GM21360 (cell line): ENCODE data around the gene INPP5D.
"Not testable (repeated sequence)": the region's sequence is repeated elsewhere in the genome, so short reads cannot be mapped to it uniquely, and the experiment has no call there.

Experiments
- ATAC-seq: cut with Tn5 transposase; IDR thresholded peaks from one replicate; pipeline ENCODE4 v1.9.1; 2021; ENCODE audit warnings: mild to moderate bottlenecking, moderate library complexity; ENCODE audit not compliant: unreplicated experiment

Gene INPP5D

DNA sequence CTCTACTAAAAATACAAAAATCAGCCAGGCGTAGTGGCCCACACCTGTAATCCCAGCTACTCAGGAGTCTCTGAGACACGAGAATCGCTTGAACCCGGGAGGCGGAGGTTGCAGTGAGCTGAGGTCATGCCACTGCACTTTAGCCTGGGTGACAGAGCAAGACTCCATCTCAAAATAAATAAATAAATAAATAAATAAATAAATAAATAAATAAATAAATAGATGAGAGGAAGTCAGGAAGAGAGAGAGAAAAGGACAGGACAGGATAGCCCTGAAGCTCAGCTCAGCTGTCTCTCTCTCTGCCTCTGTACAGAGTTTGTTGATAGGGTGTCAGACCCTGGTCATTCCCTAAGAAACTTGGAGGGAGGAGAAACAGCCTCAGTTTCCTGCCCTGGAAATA lies 140.6 kb downstream of the INPP5D start:
- ATAC-seq: not testable (repeated sequence)

DNA sequence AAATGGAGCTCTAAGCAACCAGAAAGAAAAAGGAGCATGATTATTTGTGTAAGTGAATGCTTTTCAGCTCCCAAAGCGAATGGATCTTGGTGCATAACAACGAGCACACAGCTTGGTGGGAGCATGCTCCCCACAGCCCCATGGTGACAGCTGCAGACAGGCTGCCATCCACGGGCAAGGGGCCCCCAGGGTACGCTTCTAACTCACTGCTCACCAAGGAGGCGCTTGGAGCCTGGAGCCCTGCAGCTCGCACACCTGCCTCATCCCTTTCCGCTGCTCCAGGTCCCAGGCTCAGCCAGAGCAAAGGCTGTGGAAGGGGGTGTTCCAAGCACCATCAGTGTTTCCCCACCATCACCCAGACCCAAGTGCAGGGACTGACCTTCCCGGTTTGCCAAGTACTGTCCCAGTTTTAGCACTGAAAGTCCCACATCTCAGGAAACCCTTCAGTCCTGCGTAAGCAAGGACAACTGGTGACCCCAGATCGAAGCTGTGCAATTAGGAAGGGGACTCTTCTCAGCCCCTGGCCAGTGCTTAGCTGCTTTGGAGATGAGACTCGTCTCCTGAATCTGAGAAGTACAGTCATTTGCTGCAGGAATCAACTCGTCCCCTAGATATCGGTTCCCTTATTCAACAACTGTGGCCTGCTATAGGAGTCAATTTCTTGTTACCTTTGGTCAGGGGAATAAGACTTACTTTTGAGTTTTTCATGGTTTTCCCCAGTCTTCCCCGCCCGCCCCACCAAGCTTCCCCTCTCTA lies 141.3 kb downstream of the INPP5D start:
- no peak for ATAC-seq

DNA sequence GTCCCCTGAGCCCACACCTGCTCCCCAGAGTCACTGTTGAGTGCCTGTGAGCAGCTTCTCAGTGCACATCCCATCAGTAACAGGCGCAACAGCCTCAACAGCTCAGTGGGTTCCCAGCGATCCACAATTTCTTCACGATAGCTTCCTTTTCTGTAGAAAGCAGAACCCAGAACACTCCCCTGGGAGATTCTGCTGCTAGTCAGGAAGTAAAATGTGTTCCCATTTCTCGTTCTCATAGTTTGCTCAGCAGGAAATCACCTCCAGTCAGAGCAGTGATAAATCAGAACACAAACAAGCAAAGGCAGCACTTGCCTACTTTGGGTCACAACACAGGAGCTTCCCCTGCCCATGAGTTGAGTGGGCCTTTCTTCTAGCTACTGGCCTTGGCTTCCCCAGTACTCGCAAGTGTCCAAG lies 142.4 kb downstream of the INPP5D start:
- ATAC-seq: no peak

DNA sequence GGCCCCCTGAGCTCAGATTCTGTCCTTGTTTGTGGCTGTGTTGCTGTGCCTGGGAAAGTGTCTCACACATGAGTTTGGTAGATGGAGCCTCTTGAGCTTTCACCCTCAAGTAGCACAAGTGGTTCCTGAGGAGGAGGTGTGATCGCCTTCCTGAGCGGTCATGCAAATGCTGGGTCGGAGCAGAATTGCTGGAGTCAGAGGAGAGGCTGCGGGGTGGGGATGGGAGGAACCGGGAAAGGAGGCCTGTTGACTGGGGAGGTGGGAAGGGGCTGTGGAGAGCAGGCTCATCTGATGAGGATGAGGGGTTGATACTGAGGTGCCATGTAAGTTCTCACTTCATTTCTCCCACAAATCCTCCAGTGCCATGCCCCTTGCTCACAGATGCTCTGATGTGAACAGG lies 142.9 kb downstream of the INPP5D start:
- ATAC-seq: no peak

DNA sequence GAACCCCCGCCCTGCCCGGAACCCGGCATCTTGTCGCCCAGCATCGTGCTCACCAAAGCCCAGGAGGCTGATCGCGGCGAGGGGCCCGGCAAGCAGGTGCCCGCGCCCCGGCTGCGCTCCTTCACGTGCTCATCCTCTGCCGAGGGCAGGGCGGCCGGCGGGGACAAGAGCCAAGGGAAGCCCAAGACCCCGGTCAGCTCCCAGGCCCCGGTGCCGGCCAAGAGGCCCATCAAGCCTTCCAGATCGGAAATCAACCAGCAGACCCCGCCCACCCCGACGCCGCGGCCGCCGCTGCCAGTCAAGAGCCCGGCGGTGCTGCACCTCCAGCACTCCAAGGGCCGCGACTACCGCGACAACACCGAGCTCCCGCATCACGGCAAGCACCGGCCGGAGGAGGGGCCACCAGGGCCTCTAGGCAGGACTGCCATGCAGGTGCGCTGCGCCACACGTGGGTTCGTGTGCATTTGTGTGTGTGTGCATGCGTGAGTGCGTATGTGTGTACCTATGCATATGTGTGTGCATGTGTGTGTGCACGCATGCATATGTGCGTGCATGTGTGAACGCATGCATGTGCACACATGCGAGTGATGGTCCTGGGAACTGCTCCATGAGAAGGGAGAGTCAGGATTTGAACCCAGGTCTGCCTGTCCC lies 144.3 kb downstream of the INPP5D start:
- ATAC-seq: no peak

DNA sequence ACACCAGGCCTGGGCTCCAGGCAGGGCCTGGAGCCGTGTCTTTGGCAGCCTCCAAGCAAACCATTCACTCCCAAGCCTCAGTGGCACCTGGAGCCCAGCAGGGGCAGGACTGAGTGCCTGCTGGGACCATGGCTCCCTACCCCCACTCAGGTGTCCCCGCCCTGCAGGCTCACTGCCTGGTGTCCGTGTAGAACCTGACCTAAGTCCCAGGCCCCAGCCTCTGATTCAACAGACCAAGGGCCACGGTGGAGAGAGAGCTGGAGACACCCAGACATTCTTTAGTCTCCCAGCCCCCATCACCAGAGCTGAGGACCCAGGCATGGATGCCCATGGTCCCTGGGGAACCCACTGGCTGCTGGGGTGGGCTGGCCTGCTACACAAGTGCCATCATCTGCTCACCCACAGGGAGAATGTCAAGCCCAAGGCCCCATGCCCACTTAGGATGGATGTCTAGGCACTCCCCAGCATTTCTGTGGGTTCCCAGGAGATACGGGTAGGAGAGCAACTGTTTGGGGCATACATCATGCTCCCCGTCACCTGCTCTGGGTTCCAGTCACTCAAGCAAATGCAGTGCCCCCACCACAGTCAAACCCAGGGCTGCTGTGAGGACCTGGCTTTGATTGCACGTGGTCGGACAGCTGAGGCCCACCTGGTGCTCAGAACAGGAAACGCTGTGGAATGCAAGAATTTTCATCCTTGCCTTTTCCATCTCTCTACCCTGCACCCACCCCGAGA lies 148.4 kb downstream of the INPP5D start:
- no peak for ATAC-seq

DNA sequence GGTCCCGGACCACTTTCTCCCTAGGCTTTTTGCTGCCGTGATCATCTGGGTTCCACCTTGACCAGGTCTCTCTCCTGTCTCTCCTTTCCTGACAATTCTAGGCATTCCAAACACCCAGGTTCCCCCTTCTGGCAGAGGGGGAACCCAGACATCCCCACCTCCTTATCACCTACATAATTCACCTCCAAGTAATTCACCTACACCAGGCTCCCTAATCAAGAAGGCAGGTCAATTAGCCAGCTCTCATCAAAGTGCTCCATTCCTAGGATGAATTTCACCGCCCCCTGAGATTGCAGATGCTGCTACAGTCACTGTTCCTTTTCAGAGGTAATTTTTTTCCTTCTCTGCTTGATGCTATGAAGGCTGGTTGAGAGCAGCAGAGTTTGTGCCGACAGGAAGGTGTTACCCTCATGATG lies 149.0 kb downstream of the INPP5D start:
- no peak for ATAC-seq

DNA sequence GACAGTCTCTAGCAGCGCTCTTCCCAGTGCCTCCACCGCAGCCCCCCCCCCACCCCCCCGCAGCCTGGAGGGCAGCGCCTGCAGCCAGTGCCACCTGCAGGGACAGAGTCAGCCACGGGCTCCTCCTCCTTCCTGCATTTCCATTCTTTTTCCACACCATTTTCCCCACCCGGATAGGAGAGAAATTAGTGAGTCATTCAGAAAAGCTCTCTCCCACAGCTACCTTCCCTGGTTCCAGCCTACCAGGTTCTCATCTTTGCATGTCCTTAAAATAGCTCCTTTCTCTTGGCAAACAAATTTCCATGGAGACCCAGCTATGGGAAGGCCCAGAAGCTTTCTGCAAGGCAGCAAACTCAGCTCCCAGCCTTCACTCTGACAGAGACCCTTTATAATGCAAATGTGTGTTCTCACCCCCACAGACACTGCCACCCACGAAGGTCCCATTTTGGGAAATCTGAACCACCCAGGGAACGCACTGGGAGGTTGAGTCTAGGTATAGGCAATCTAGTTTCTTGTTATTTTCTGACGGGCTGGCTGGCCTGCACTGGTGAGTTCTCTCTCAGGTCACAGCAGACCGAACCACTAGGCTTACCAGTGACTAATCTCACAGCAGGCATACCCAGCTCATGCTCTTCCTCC lies 149.5 kb downstream of the INPP5D start:
- no peak for ATAC-seq

DNA sequence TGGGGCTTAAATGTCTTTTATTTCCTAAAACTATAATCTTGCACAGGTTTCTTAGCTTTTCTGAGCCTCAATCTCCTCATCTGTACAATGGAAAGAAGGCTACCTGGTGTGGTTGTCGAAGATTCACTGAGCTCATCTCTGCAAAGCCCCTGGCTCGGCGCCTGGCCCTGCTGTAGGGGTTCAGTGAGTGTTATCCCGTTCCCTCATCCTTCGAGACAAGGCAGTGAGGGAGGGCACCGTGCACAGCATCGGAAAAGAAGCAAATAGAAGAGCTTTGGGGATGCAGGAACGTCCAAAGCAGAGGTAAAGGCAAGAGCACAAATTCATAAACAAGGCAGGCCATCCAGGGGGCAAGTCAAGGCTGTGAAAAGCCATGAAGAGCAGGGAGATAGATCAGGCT lies 150.1 kb downstream of the INPP5D start:
- ATAC-seq: no peak

DNA sequence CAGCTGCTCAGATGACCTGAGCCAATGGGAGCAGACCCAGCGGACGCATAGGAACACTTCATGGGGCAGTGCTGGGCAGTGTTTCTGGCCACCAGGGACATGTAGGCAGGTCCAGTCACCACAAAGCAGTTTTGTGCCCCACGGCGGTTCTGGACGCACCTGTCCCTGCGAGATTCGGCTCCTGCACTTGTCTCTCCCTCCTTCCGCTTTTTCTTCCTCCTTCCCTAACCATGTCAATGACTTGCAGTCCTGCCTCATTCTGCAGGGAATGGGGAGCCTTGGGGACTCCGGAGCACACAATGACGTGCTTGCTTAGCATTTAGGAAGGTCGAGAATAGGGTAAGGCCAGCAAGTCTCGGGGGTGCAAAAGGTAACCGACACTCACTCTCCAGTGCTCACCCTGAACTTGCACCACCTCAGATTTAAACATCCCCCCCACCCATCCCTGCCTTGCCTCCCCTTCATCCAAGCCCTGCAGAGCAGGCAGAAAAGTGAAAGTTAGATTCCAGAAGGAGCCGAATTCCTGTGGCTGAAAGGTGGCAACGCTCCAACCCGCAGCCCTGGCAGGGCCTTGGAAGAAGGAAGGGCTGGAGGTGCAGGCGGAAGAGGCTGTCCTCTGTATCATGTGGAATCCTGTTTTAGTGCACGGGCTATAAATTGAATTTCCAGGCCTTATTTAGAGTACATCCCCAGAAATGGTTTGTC lies 150.9 kb downstream of the INPP5D start:
- no peak for ATAC-seq

DNA sequence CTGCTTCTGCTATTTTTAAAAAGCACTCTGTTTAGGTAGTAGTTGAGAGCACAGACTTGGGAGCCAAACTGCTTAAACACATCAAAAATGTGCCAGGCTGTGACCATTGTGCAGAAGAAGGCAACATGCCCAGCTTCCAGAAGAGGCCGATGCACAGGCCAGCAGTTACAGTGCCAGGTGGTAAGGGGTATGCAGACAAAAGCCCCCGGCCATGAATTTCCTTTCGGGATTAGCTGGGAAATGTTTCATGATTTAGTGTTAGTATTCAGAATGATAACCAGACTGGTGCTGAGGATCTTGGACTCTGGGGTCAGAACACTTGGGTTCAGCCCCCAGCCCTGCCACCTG lies 151.4 kb downstream of the INPP5D start:
- no peak for ATAC-seq

DNA sequence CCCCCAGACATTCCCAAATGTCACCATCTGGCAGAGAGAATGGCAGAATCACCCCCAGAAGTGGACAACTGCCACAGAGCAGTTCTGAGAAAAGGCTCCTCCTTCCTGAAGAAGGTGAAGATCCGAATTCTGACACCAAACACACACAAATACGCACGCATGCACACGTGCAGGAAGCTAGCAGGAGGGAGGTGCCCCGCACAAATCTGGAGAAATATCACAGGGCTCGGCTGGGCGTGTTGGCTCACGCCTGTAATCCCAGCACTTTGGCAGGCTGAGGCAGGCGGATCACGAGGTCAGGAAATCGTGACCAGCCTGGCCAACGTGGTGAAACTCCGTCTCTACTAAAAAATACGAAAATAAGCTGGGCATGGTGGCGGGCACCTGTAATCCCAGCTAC lies 152.9 kb downstream of the INPP5D start:
- no peak for ATAC-seq

DNA sequence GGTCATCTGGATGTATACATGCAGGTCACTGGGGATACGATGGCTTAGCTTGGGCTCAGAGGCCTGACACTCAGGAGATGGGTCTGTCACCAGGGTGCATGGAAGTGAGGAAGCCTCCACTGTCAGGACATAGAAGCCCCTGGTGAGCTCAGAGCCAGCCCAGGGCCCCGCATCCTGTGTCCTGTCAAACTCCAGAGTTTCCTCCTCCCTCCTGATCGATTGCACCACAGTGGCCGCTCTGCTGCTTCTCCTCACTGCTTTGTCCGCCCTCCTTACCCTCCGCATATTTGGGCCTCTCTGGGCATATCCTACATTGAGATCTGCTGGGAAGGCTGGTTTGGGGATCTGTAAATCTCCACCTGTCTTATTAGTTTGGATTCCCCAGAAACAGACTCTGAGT lies 153.8 kb downstream of the INPP5D start:
- ATAC-seq: no peak

DNA sequence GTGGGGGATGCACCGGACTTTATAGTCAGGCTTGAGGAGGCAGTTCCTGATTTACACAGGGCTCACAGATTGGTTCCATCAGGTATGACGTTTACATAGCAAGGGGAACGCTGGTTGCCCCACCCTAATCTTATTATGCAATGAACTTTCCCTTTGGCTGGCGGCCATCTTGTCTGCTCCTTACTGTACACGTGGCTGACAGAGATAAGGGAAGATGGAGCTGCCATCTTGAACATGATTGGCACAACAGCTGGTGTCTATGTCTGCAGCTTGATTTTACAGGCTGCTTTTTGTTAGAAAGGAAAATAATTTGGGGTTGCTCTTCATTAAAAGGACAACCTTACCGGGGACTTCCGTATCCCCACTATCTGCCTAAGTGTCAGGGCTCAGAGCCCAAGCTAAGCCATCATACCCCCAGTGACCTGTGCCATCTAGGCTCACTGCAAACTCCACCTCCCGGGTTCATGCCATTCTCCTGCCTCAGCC lies 157.8 kb downstream of the INPP5D start:
- no peak for ATAC-seq

DNA sequence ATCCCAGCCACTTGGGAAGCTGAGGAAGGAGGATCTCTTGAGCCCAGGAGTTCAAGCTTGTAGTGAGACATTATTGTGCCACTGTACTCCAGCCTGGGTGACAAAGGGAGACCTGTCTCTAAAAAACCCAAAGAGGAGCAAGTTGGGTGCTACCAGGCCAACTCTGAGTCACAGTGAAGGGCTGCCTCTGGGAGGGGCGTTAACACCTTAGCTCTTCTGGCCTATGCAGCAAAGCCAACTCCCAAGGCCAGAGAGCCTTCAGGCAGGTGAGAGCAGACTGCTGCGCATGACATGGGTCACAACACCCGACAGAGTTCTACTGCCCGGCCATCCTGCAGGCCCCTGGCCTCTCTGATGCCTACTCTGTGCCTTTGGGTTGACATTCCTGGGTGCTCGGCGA lies 158.7 kb downstream of the INPP5D start:
- no peak for ATAC-seq

DNA sequence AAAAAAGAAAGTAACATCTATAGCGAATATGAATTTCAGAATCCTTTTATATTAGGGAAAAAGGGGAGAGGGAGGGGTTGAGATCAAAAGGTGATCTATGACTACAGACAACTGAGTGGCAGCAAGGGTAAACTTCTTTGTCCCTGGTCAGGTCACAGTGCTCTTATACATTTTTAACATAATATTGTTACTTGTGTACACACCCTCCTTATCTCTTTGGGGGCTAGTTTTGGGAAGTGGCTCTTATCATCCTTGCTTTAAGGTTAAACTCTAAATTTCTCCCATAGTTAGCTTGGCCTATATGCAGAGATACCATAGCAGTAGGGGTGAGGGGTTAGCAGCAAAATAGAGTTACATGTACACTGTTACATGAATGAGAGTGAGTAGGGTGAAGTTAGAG lies 159.7 kb downstream of the INPP5D start:
- no peak for ATAC-seq

DNA sequence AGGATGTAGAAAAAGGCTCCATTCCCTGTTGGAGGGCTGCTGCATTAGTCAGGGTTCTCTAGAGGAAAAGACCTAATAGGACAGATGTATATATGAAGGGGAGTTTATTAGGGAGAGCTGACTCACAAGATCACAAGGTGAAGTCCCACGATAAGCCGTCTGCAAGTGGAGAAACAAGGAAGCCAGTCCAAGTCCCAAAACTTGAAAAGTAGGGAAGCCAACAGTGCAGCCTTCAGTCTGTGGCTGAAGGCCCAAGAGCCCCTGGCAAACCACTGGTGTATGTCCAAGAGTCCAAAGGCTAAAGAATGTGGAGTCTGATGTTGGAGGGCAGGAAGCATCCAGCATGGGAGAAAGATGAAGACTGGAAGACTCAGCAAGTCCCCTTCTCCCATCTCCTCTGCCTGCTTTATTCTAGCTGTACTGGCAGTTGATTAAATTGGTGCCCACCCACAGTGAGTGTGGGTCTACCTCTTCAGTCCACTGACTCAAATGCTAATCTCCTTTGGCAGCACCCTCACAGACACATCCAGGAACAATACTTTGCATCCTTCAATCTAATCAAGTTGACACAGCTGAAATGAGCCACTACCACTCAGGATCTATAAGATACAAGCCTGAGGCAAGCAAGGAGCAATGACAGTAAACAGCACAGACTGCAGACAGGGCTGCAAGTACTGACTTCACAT lies 161.4 kb downstream of the INPP5D start:
- no peak for ATAC-seq

DNA sequence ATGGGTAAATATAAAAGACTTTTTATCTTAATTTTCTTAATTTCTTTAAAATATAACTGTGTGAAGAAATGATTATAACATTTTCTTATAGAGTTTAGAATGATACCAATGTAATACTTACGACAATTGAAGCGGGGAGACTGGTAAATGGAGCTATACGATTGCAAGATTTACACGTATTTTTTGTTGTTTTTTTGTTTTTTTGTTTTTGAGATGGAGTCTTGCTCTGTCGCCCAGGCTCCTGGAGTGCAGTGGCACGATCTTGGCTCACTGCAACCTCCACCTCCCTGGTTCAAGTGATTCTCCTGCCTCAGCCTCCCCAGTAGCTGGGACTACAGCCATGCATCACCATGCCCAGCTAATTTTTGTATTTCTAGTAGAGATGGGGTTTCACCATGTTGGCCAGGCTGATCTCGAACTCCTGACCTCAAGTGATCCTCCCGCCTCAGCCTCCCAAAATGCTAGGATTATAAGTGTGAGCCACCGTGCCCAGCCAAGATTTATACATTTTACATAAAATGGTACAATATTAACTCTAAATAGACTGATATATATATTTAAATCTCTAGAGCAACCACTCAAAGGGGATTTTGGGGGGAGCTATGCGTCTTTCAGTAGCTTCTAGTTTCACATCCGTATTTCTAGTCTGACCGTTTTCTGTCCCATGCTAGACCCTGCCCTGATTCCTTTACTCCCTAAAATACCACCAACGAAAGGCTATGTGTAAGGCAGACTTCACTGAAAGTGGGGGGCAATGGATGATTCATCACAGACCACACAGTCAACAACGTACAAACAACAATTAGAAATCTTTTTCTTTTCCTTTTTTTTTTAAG lies 163.1 kb downstream of the INPP5D start:
- ATAC-seq: peak; percentile 76
